GM18519 (cell line): ENCODE data around the gene NPRL2.
A peak's percentile ranks its signal among the peaks of the same experiment; 100 is the strongest.

Source experiments
- ATAC-seq: cut with Tn5 transposase; IDR thresholded peaks from one replicate; pipeline ENCODE4 v1.9.1; 2021; ENCODE audit warnings: mild to moderate bottlenecking, moderate library complexity; ENCODE audit not compliant: unreplicated experiment, low FRiP score

The NPRL2 gene

GRCh38 chr3:50333744-50334328 is 16.7 kb downstream of the NPRL2 start:
- no peak for ATAC-seq

GRCh38 chr3:50331364-50331907 is 19.1 kb downstream of the NPRL2 start:
- ATAC-seq = no peak

GRCh38 chr3:50330330-50330729 is 20.2 kb downstream of the NPRL2 start:
- ATAC-seq = no peak

GRCh38 chr3:50327943-50328691 is 22.5 kb downstream of the NPRL2 start, which contains the start of gene TUSC2:
TSS of gene TUSC2 (minus strand) at chr3:50328223. CDS start at chr3:50328099, 124 bp downstream.
- ATAC-seq = peak; percentile 63

- no peak for ATAC-seq
These were observed 23.4 kb downstream of the NPRL2 start for GRCh38 chr3:50327129-50327528.

GRCh38 chr3:50326182-50326541 is 24.4 kb downstream of the NPRL2 start:
- no peak for ATAC-seq

- ATAC-seq = no peak
These were observed 24.9 kb downstream of the NPRL2 start for GRCh38 chr3:50325497-50326181.

- no peak for ATAC-seq
These were observed 25.5 kb downstream of the NPRL2 start for GRCh38 chr3:50325113-50325480.

- no peak for ATAC-seq
These were observed 26.0 kb downstream of the NPRL2 start for GRCh38 chr3:50324351-50325112.

GRCh38 chr3:50323614-50324199 is 26.9 kb downstream of the NPRL2 start:
- no peak for ATAC-seq

- ATAC-seq = no peak
These were observed 27.4 kb downstream of the NPRL2 start for GRCh38 chr3:50323092-50323600.

- no peak for ATAC-seq
These were observed 28.0 kb downstream of the NPRL2 start, which contains the start of gene HYAL2 for GRCh38 chr3:50322386-50323091. TSS of gene HYAL2 (minus strand) at chr3:50322745. CDS start at chr3:50320489, 2,256 bp downstream.

- ATAC-seq = no peak
These were observed 28.5 kb downstream of the NPRL2 start for GRCh38 chr3:50322115-50322385.

- no peak for ATAC-seq
These were observed 29.1 kb downstream of the NPRL2 start for GRCh38 chr3:50321336-50322114.

GRCh38 chr3:50320853-50321335 is 29.7 kb downstream of the NPRL2 start:
- ATAC-seq = no peak

GRCh38 chr3:50319894-50320625 is 30.5 kb downstream of the NPRL2 start:
- ATAC-seq = no peak

- ATAC-seq = no peak
These were observed 31.2 kb downstream of the NPRL2 start for GRCh38 chr3:50319181-50319893.
